ENCODE measurements around the gene KREMEN1.

Gene KREMEN1

DNA sequence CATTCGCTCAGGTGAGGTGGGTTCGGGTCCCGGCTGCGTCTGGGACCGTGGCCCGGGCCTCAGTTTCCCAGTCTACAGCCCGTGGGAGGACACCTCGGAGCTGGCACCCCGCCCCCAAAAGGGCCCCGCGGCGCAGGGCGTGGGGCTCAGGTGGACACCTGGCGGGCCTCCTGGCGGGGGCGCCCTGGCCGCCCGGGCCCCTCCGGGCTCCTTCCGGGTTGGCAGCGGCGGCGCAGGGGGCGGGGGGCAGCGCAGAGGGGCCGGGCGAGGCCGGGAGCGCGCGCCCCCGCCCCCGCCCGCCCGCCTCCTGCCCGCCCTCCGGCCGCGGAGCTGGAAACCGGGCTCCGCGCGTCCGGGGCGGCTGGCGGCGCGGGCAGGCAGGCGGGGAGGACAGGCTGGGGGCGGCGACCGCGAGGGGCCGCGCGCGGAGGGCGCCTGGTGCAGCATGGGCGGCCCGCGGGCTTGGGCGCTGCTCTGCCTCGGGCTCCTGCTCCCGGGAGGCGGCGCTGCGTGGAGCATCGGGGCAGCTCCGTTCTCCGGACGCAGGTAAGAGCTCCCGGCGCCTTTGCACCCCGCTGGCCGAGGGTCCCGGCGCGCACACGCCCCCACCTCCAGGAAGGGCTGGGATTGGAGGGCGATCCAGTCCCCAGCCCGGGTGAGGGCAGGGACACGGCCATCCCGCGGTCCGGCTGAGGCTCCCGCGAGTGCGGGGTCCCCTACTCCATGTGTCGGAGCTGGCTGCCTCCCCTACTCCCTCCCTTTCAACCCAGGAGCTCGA lies 132.9 kb downstream of the KREMEN1 start, which contains the start of gene EMID1:
Gene EMID1, plus strand, starts transcription at position 303 of the 778 bp plus-strand sequence. Its CDS starts 143 bp downstream, at position 446.
- no peak for DNase-seq (ENCODE audit: low read depth, low spot score)

GRCh38 chr22:29206372-29207242 lies 133.8 kb downstream of the KREMEN1 start:
- no peak for DNase-seq (ENCODE audit: low read depth, low spot score)

DNA sequence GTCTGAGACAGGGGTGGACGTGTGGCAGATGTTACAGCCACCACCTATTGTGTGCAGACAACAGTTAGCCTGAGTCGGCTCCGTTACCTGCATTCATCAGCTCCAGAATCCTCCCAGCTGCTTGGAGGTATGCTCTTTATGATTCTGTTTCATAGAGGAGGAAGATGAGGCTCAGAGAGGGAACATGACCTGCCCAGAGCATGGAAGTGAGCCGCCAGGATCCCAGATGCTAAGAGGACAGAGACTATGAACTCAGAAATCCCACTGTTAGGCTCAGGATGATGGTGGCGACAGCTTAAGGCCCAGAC lies 134.4 kb downstream of the KREMEN1 start:
- no peak for DNase-seq (ENCODE audit: low read depth, low spot score)

DNA sequence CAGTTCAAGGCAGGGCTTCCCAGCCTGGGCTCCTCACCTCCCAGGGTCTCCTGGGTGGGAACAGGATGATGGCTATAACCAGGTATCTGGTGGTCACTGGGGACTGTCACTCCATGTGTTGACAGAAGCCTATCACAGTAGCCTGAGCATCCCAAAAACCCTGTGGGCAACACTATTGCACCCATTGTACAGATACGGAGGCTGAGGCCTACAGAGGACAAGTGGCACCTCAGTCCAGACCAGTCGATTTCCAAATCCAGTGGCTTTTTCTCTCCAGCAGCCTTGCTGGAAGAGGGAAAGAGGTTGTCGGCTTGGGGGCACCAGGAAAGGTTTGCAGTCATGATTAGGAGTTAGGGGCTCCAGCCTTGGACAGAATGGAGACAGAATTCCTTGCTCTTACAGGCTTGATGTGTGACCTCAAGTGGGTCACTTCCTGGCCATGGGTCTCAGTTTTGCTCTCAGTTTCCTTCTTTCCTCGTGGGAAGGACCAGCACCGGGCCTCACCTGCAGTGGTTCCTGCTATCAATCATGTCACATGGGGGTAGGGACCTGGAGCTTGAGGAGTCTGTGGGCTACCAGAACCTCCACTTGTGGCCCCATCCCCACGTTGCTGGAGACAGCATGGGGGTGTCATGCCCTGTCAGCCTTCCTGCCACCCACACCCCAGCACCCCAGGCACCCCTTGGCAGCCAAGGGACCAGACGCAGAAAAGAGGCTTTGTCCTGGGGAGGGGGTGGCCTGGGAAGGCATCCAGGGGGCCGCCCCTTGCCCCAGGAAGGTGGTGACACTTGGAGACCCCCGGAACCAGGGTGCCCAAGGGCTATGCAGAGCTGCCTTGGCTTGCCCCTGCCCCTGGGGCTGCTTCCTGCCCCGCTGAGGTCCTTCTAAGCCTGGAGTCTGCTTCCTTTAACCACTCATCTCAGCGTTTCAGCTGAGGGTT lies 135.0 kb downstream of the KREMEN1 start:
- DNase-seq (ENCODE audit: low read depth, low spot score), result no peak

- no peak for DNase-seq (ENCODE audit: low read depth, low spot score)
These were observed 135.6 kb downstream of the KREMEN1 start for GRCh38 chr22:29208502-29208862.

- no peak for DNase-seq (ENCODE audit: low read depth, low spot score)
These were observed 136.2 kb downstream of the KREMEN1 start for GRCh38 chr22:29208879-29209623.

DNA sequence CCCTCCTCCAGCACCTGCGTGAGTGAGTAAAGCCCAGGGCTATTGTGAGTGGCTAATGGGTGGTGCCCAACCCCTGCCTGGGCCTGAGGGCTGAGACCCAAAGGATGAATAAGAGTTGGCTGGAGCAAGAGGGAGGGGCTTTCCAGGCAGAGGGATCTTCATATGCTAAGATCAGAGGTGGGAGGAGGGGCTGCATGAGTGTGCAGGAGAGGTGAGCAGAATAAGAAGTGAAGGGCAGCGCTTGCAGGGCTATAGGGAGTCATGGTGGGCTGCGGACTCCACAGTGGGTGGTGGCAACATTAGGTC lies 136.7 kb downstream of the KREMEN1 start:
- no peak for DNase-seq (ENCODE audit: low read depth, low spot score)

- DNase-seq (ENCODE audit: low read depth, low spot score), result no peak
These were observed 138.2 kb downstream of the KREMEN1 start for GRCh38 chr22:29211066-29211465.

- DNase-seq (ENCODE audit: low read depth, low spot score), result no peak
These were observed 138.6 kb downstream of the KREMEN1 start for GRCh38 chr22:29211466-29211865.

DNA sequence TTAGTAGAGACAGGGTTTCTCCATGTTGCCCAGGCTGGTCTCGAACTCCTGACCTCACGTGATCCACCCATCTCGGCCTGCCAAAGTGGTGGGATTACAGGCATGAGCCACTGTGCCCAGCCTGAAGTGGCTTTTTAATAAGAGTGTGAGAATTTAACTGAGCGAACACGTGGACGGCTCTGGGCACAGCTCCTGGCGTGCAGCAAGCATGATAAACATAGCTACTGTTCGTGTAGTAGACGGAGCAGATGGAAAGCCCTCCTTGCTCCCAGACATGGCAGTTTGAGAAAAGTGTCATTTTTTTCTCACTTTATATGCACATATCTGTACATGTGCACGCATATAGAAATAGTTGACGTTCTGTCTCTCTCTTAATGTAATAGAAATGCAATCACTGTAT lies 139.9 kb downstream of the KREMEN1 start:
- no peak for DNase-seq (ENCODE audit: low read depth, low spot score)

GRCh38 chr22:29213493-29213892 lies 140.7 kb downstream of the KREMEN1 start:
- no peak for DNase-seq (ENCODE audit: low read depth, low spot score)

DNA sequence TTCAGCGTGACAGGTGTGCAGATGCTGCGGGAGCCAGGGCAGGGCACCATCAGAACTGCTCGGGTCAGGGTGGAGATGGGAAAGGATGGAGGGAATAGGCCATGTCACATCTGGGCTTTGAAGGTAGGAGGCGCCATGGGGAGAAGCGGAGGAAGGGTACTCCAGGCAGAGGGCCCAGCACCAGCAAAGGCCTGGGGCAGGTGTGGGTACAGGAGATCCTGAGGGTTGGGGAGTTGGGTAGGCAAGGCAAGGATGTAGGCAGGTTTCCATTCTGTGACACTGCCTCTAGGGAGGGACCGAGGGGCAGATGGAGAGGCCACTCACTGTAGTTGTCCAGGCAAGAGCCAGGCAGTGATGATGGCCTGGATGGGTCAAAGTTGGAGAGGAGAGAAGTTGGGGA lies 141.4 kb downstream of the KREMEN1 start:
- DNase-seq (ENCODE audit: low read depth, low spot score), result no peak

DNA sequence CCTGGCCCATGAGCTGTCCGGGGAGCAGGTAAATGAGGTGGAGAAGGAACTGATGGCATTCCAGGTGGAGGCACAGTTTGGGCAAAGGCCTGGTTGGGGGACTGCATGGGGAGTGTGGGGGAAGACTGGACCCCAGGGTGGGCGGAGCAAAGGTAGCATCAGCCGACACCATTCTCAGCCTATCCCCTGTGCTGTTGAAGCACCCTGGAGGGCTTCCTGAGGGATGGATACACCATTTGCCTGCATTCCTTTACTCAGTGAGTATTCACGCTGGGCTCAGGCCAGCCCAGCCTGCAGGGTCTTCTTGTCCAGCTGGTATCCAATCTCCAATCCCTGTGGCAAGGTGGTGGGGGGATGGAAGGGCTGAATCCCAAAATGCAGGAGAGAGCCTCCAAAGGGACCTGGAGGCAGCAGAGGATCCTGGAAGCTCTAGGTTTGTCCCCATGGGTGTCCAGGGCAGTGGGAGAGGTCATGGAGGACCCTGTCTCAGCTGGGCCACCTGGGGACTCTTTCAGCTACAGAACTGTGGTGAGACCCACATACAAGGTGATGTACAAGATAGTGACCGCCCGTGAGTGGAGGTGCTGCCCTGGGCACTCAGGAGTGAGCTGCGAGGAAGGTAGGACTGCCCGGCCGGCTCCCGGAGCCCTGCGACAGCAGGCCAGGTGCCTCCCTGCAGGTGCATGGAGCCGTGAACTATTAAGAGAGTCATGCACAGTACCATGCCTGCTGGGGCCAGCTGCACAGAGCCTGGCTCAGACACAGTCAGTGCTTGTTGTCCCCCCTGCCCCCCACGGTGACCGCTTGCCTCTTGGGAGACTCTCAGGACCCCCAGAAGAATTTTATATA lies 142.4 kb downstream of the KREMEN1 start:
- no peak for DNase-seq (ENCODE audit: low read depth, low spot score)

DNA sequence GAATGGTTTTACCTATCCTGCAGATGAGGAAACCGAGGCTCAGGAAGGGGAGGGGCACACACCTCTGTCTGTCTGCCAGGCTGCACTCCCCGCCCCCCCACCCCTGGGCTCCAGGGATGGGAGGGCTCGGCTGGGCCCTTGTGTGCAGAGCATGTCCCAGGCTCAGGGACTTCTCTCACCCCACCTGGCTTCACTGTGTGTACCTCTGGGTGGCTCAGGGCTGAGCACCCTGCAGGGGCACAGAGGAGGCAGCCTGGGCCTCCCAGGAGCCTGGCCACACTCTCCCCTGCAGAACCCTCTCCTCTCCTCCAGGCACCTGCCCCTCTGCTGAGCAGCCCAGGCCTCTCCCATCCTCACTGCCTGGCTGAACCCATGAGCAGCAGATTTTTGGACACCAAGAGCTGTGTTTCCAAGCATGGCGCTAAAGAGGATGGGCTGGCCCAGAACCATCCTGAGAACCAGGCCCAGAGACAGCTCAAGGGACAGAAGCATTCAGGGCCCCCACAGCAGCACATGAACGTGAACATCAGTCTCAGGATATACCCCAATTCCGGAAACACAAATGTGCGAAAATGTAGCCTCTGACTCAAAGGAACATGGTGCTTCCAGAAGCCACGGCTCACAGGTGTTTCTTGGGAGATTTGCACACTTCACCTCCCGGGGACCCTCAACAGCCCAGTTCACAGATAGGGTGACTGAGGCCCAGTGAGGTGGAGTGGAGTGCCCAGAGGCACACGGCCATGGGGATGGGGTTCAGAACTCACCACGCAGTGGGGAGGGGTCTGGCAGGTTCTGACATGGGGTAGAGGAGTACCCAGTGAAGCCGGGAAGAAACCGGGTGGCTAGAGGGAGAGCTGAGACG lies 143.4 kb downstream of the KREMEN1 start:
- DNase-seq (ENCODE audit: low read depth, low spot score), result no peak

DNA sequence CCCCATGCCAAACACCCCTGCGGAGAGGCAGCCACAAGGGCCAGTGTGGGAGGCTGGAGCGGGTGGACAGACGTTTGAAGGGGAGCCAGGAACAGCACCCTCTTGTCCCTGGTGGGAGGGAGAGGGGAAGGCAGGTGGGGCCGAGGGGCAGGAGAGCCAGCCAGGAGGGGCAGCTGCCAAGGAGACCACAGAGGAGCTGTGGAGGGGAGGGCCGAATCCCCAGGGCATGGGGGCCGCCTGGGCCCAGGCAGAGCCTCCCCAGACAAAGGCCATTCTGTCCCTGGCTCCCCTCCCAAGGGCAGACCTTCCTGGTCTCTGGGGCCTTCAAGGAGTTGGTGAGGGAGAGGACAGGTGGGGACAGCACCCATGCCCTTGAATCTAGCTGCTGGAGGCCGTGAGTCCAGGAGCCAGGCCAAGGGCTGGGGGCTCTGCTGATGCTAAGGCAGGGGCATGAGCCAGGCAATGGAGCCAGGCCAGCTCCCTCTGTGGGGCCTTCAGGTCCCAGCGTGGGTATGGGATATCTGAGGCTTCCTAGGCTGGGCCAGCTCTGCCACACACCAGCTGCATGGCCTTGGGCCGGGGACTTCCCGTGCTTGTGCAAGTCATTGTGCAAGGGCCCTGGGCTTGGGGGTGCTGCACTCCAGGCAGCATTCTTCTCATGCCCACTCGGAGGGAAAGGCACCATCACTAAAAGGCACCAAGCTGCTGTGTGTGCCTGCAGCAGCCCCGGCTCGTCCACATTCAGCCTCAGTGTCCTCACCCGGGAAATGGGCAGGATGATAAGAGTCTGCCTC lies 144.2 kb downstream of the KREMEN1 start:
- no peak for DNase-seq (ENCODE audit: low read depth, low spot score)

Data from smooth muscle cell of the brain vasculature (primary cell).